ENCODE data around the gene MTA2. TPM values are rescaled to one million over a fixed set of nuclear protein-coding genes. Genes with fewer than 3 reads are reported as not detected.

The MTA2 gene
- total RNA-seq, 4 donors from 2014 or later: 77.1 to 172 (median 89.6) TPM

- TF ChIP-seq, protein P1, sequence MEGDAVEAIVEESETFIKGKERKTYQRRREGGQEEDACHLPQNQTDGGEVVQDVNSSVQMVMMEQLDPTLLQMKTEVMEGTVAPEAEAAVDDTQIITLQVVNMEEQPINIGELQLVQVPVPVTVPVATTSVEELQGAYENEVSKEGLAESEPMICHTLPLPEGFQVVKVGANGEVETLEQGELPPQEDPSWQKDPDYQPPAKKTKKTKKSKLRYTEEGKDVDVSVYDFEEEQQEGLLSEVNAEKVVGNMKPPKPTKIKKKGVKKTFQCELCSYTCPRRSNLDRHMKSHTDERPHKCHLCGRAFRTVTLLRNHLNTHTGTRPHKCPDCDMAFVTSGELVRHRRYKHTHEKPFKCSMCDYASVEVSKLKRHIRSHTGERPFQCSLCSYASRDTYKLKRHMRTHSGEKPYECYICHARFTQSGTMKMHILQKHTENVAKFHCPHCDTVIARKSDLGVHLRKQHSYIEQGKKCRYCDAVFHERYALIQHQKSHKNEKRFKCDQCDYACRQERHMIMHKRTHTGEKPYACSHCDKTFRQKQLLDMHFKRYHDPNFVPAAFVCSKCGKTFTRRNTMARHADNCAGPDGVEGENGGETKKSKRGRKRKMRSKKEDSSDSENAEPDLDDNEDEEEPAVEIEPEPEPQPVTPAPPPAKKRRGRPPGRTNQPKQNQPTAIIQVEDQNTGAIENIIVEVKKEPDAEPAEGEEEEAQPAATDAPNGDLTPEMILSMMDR (IDR thresholded peaks at IDR 0.05): no peak
- no peak for ATAC-seq (ENCODE audit: low FRiP score)
- no peak for DNase-seq (ENCODE audit: low spot score)
Measured at GRCh38 chr11:62600367-62601121, 1.1 kb downstream of the MTA2 start.

DNA sequence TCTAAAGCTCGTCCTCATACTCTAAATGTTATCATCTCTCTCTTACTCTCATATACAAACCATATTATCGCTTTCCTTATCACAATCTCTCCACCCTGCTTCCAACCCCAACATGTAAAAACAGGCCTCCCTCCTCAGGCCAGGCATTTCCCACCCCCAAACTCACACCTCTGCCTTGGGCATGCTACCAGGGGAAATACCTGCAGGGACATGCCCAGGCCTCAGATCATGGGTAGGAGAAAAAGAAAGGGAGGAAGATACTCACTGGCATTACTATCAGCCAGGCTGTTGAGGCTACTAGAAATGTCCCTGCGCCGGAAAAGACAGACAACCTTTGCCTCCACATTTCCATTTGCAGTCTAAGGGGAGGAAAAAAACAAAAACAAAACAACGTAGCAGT lies 1.8 kb downstream of the MTA2 start:
- no peak for ATAC-seq (ENCODE audit: low FRiP score)
- no peak for DNase-seq (ENCODE audit: low spot score)
- TF ChIP-seq, protein P1 (IDR thresholded peaks at IDR 0.05): no peak

DNA sequence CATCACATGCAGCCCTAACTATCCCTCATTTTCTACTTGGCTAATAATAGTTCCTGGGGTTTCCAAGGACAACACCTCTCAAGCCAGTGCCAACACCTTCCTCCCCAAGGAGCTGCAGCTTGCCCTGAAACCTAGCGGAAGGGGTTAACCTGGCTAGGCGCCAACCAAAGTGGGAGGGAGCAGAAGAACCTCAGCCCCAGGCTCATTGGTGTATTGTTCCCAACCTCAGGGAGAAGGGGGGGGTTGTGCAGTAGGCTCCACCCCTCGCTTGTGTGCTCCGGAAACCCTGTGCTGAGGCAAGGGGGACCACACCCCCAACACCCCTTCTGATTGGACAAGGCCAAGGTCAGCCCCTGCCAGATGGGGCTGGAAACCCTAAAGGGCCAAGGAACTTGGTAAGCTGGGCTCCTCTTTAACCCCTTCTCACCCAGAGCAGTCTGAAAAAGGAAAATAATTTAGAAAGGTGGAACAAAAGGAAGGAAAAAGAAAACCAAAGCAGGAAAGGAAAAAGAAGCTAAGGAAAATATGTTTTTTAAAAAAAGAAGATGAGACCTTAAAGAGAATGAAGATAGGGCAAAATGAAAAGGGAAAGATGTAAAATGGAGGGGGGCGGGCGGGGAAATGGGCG lies 2.5 kb downstream of the MTA2 start:
- ATAC-seq (ENCODE audit: low FRiP score) (peak; percentile 68), DNase-seq (ENCODE audit: low spot score) (peak; percentile 83)
- TF ChIP-seq, protein P1 (IDR thresholded peaks at IDR 0.05): no peak

DNA sequence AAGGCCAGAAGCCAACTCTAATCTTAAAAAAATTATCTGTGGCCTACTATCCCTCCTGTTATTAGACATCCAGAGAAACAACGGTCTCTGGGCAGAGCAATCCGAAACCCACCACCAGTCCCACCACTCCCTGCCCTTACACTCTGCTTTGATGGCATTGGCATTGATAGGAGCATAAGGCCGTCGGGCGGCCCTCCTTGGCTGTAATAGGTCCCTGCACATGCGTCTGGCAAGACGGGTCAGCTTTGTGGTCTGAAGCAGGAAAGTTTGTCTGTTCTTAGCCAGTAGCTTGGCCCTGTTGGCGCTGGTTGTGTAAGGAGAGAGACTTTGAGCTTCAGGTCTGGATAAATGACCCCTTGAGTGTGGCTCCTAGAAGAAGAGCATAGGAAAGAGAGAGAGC lies 6.5 kb downstream of the MTA2 start:
- DNase-seq (ENCODE audit: low spot score) (no peak), ATAC-seq (ENCODE audit: low FRiP score) (no peak)
- TF ChIP-seq, protein P1 (IDR thresholded peaks at IDR 0.05): no peak

GRCh38 chr11:62593434-62594044 lies 8.1 kb downstream of the MTA2 start:
- DNase-seq (ENCODE audit: low spot score) (peak; percentile 77), ATAC-seq (ENCODE audit: low FRiP score) (no peak)
- TF ChIP-seq, protein P1 (IDR thresholded peaks at IDR 0.05): no peak

- TF ChIP-seq, protein P1 (IDR thresholded peaks at IDR 0.05): no peak
Measured at GRCh38 chr11:62592989-62593421, 8.7 kb downstream of the MTA2 start.

More at GRCh38 chr11:62592989-62593421, 8.7 kb downstream of the MTA2 start:
- DNase-seq (ENCODE audit: low spot score): no peak
- no peak for ATAC-seq (ENCODE audit: low FRiP score)
